SK-N-SH (cell line): Measurements from ENCODE around the gene PDILT. TPM values are rescaled to one million over a fixed set of nuclear protein-coding genes. Genes with fewer than 3 reads are reported as not detected.

Experiments used
- CTCF ChIA-PET: fragments of 300-600, 350-600 bp; formaldehyde crosslinking; extraction: SDS; loops from one replicate; lab custom pipeline; 2021; lab: Yijun Ruan, JAX
- POLR2A ChIA-PET: fragments of 350-600 bp; sonication (Branson Sonifier 250); formaldehyde crosslinking; extraction: SDS; loops from one replicate; lab custom pipeline; 2020; ENCODE audit warnings: antibody characterized with exemption, inconsistent platforms; lab: Yijun Ruan, JAX
- DNase-seq: peaks from one replicate; pipeline ENCODE4 v3.0.0; 2012
- H2AFZ ChIP-seq: fragments of 200-600 bp; sonication (generic); 2 replicates; pipeline ENCODE4 v1.8.1; 2016; ENCODE audit warnings: antibody characterized with exemption, mild to moderate bottlenecking, low read depth
- H3F3A ChIP-seq: fragments of 200-600 bp; sonication (generic); replicated peaks from 2 replicates; pipeline ENCODE3; 2016; ENCODE audit warnings: antibody characterized with exemption, mild to moderate bottlenecking; ENCODE audit not compliant: insufficient read depth
- H3K27ac ChIP-seq, 2 experiments: fragments of 200-500 bp in 1 of 2; fragments of 200-600 bp in 1 of 2; sonication (Bioruptor generic) in 1 of 2; sonication (generic), shearing (Covaris generic) in 1 of 2; 2 replicates each; pipeline versions ENCODE4 v1.5.1 to v1.6.1; 2014 to 2016; ENCODE audit warnings: low read depth in 2 of 2, inconsistent platforms in 1 of 2, low read length in 1 of 2, mild to moderate bottlenecking in 1 of 2, mixed read lengths in 1 of 2
- H3K27me3 ChIP-seq: fragments of 200-600 bp; sonication (generic), shearing (Covaris generic); 2 replicates; pipeline ENCODE4 v1.6.1; 2016; ENCODE audit warnings: mixed run types; ENCODE audit not compliant: insufficient read depth
- H3K36me3 ChIP-seq, 2 experiments: fragments of 200-500 bp in 1 of 2; fragments of 200-600 bp in 1 of 2; sonication (Bioruptor generic) in 1 of 2; sonication (generic) in 1 of 2; replicated peaks in 1 of 2; 2 replicates each; pipeline versions ENCODE3 to v1.5.1; 2014 to 2016; ENCODE audit warnings: low read length in 1 of 2, mild to moderate bottlenecking in 1 of 2; ENCODE audit not compliant: insufficient read depth in 2 of 2, control insufficient read depth in 1 of 2
- H3K4me1 ChIP-seq, 2 experiments: fragments of 200-500 bp in 1 of 2; fragments of 200-600 bp in 1 of 2; sonication (Bioruptor generic) in 1 of 2; sonication (generic), shearing (Covaris generic) in 1 of 2; 2 replicates each; pipeline versions ENCODE4 v1.5.1 to v1.6.1; 2014 to 2016; ENCODE audit warnings: low read depth in 1 of 2, low read length in 1 of 2, mixed run types in 1 of 2; ENCODE audit not compliant: insufficient read depth in 2 of 2, control insufficient read depth in 1 of 2
- H3K4me2 ChIP-seq: fragments of 200-600 bp; sonication (generic), shearing (Covaris generic); 2 replicates; pipeline ENCODE4 v1.6.1; 2017; ENCODE audit warnings: mixed run types
- H3K4me3 ChIP-seq, 2 experiments: fragments of 200-500 bp in 1 of 2; fragments of 200-600 bp in 1 of 2; sonication (Bioruptor generic) in 1 of 2; sonication (generic), shearing (Covaris generic) in 1 of 2; 2 replicates each; pipeline versions ENCODE4 v1.5.1 to v1.8.1; 2014 to 2016; ENCODE audit warnings: low read depth in 2 of 2, inconsistent platforms in 1 of 2, low read length in 1 of 2, mild to moderate bottlenecking in 1 of 2, mixed read lengths in 1 of 2, moderate library complexity in 1 of 2
- H3K79me2 ChIP-seq: fragments of 200-600 bp; sonication (generic); 2 replicates; pipeline ENCODE4 v1.8.1; 2017; ENCODE audit warnings: mild to moderate bottlenecking; ENCODE audit not compliant: insufficient read depth
- H3K9ac ChIP-seq: fragments of 200-600 bp; sonication (generic); 2 replicates; pipeline ENCODE4 v1.6.1; 2017; ENCODE audit warnings: mixed run types
- H3K9me2 ChIP-seq: fragments of 200-600 bp; sonication (generic); 2 replicates; pipeline ENCODE4 v1.6.1; 2017; ENCODE audit warnings: mixed run types
- H3K9me3 ChIP-seq: fragments of 200-600 bp; sonication (generic); 2 replicates; pipeline ENCODE4 v1.6.1; 2017; ENCODE audit warnings: mixed run types, mild to moderate bottlenecking, moderate library complexity
- H4K20me1 ChIP-seq: fragments of 200-600 bp; sonication (generic); 2 replicates; pipeline ENCODE4 v1.6.1; 2017; ENCODE audit warnings: mild to moderate bottlenecking, mixed run types; ENCODE audit not compliant: insufficient read depth
- CHD2 ChIP-seq: fragments of 150-350 bp; IDR thresholded peaks from 2 replicates; pipeline ENCODE4 v1.6.1; 2018; ENCODE audit warnings: low read length; ENCODE audit not compliant: partially characterized antibody
- FOSL2 ChIP-seq: IDR thresholded peaks from 2 replicates; pipeline ENCODE4 v1.4.0; 2012; ENCODE audit warnings: low read depth, mild to moderate bottlenecking, moderate library complexity, borderline replicate concordance
- NRF1 ChIP-seq: IDR thresholded peaks from 2 replicates; pipeline ENCODE4 v1.6.1; 2012; ENCODE audit warnings: low read depth, mild to moderate bottlenecking, low read length
- RXRA ChIP-seq: IDR thresholded peaks from 2 replicates; pipeline ENCODE4 v1.4.0; 2012; ENCODE audit warnings: low read depth, mild to moderate bottlenecking, borderline replicate concordance
- SIN3A ChIP-seq: IDR thresholded peaks from 2 replicates; pipeline ENCODE4 v1.6.1; 2012; ENCODE audit warnings: low read depth, mild to moderate bottlenecking, low read length, moderate library complexity, borderline replicate concordance
- SMC3 ChIP-seq: IDR thresholded peaks from 2 replicates; pipeline ENCODE4 v1.6.1; 2012; ENCODE audit warnings: low read depth, low read length, improper control_type of control experiment
- TCF12 ChIP-seq: IDR thresholded peaks from 2 replicates; pipeline ENCODE4 v1.4.0; 2012
- TEAD4 ChIP-seq: IDR thresholded peaks from 2 replicates; pipeline ENCODE4 v1.4.0; 2012; ENCODE audit warnings: mild to moderate bottlenecking, borderline replicate concordance; ENCODE audit not compliant: insufficient read depth
- YY1 ChIP-seq: IDR thresholded peaks from 2 replicates; pipeline ENCODE4 v1.4.0; 2012; ENCODE audit warnings: low read depth, mild to moderate bottlenecking
- WGBS: methylation state at CpG from one replicate; pipeline ENCODE4 v1.1.6; 2017; ENCODE audit warnings: low lambda C conversion rate; 5-methylcytosine and 5-hydroxymethylcytosine counted together
- polyA plus RNA-seq, 3 experiments: library from polyadenylated mRNA; depleted of rRNA; stranded (reverse); fragments of >200 nt; gene quantifications; 2 replicates each; pipeline ENCODE4 v1.2.3, GENCODE V29; 2012
- TF ChIP-seq, protein P1 (sequence below): fragments of 150-350 bp; IDR thresholded peaks from 2 replicates; pipeline ENCODE4 v1.6.1; 2017; ENCODE audit warnings: antibody characterized with exemption, low read length, low read depth, borderline replicate concordance
- TF ChIP-seq, protein P2 (sequence below): IDR thresholded peaks from 2 replicates; pipeline ENCODE4 v1.6.1; 2012; ENCODE audit warnings: mild to moderate bottlenecking, low read depth, low read length, moderate library complexity
- TF ChIP-seq, protein P3 (sequence below): IDR thresholded peaks from 2 replicates; pipeline ENCODE4 v1.4.0; 2012; ENCODE audit warnings: low read depth
- TF ChIP-seq, protein P4 (sequence below): IDR thresholded peaks from 2 replicates; pipeline ENCODE4 v1.4.0; 2012; ENCODE audit warnings: low read depth, borderline replicate concordance

PDILT gene
- polyA plus RNA-seq, 1 of the 3 experiments (the other 2 are of a cell fraction), result not detected

DNA sequence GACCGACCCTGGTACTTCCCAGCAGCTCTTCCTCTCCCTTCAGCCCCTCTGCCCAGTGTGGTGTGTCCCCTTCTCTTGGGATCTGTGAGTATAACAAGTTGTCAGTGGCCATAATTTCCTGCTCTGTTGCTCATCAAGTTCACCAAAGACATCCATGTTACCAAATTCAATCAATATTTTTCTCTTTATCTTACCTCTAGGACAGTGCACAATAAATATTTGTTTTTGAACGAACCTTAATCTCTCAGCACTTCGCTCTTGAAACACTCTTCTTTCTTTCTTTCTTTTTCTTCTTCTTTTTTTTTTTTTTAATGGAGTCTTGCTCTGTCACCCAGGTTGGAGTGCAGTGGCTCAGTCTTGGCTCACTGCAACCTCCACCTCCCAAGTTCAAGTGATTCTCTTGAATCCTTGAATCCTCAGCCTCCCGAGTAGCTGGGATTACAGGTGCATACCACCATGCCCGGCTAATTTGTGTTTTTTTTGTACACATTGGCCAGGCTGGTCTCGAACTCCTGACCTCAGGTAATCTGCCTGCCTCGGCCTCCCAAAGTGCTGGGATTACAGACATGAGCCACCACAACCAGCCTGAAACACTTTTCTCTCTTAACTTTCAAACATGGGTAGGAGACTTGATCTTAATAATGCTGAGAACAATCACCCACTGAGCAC is 49.3 kb downstream of the PDILT start:
- WGBS, result under 1% methylated on average over 7 of the region's 7 CpGs
- ChIA-PET POLR2A (no interaction called here), CTCF (no interaction called here)
- no peak overlapping the region for H3K4me2 ChIP-seq
- no peaks in the 10 kb centered on the region for H3K4me1 ChIP-seq
- H3F3A ChIP-seq, result no peaks in the 10 kb centered on the region
- no peaks in the 10 kb centered on the region for H3K9me2 ChIP-seq
- no peaks in the 10 kb centered on the region for H4K20me1 ChIP-seq
- no peak overlapping the region for H2AFZ ChIP-seq
- H3K9me3 ChIP-seq, result no peaks in the 10 kb centered on the region
- no peaks in the 10 kb centered on the region for H3K79me2 ChIP-seq
- H3K27me3 ChIP-seq, result no peaks in the 10 kb centered on the region; the same call in 1 of the 2 replicates
- no peak overlapping the region for H3K27ac ChIP-seq
- H3K4me3 ChIP-seq, result no peak overlapping the region
- H3K36me3 ChIP-seq, result no peaks in the 10 kb centered on the region
- DNase-seq, result no peak
- no peak overlapping the region for H3K9ac ChIP-seq
- TF ChIP-seq CHD2, result no peak
- no peak for TF ChIP-seq SIN3A
- TF ChIP-seq, protein P1, sequence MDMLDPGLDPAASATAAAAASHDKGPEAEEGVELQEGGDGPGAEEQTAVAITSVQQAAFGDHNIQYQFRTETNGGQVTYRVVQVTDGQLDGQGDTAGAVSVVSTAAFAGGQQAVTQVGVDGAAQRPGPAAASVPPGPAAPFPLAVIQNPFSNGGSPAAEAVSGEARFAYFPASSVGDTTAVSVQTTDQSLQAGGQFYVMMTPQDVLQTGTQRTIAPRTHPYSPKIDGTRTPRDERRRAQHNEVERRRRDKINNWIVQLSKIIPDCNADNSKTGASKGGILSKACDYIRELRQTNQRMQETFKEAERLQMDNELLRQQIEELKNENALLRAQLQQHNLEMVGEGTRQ, result no peak
- TF ChIP-seq NRF1, result no peak
- TF ChIP-seq YY1, result no peak
- TF ChIP-seq, protein P2, sequence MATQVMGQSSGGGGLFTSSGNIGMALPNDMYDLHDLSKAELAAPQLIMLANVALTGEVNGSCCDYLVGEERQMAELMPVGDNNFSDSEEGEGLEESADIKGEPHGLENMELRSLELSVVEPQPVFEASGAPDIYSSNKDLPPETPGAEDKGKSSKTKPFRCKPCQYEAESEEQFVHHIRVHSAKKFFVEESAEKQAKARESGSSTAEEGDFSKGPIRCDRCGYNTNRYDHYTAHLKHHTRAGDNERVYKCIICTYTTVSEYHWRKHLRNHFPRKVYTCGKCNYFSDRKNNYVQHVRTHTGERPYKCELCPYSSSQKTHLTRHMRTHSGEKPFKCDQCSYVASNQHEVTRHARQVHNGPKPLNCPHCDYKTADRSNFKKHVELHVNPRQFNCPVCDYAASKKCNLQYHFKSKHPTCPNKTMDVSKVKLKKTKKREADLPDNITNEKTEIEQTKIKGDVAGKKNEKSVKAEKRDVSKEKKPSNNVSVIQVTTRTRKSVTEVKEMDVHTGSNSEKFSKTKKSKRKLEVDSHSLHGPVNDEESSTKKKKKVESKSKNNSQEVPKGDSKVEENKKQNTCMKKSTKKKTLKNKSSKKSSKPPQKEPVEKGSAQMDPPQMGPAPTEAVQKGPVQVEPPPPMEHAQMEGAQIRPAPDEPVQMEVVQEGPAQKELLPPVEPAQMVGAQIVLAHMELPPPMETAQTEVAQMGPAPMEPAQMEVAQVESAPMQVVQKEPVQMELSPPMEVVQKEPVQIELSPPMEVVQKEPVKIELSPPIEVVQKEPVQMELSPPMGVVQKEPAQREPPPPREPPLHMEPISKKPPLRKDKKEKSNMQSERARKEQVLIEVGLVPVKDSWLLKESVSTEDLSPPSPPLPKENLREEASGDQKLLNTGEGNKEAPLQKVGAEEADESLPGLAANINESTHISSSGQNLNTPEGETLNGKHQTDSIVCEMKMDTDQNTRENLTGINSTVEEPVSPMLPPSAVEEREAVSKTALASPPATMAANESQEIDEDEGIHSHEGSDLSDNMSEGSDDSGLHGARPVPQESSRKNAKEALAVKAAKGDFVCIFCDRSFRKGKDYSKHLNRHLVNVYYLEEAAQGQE, result no peak
- TF ChIP-seq TEAD4, result no peak
- TF ChIP-seq, protein P3, sequence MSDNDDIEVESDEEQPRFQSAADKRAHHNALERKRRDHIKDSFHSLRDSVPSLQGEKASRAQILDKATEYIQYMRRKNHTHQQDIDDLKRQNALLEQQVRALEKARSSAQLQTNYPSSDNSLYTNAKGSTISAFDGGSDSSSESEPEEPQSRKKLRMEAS, result no peak
- no peak for TF ChIP-seq TCF12
- no peak for TF ChIP-seq FOSL2
- TF ChIP-seq RXRA, result no peak
- TF ChIP-seq, protein P4, sequence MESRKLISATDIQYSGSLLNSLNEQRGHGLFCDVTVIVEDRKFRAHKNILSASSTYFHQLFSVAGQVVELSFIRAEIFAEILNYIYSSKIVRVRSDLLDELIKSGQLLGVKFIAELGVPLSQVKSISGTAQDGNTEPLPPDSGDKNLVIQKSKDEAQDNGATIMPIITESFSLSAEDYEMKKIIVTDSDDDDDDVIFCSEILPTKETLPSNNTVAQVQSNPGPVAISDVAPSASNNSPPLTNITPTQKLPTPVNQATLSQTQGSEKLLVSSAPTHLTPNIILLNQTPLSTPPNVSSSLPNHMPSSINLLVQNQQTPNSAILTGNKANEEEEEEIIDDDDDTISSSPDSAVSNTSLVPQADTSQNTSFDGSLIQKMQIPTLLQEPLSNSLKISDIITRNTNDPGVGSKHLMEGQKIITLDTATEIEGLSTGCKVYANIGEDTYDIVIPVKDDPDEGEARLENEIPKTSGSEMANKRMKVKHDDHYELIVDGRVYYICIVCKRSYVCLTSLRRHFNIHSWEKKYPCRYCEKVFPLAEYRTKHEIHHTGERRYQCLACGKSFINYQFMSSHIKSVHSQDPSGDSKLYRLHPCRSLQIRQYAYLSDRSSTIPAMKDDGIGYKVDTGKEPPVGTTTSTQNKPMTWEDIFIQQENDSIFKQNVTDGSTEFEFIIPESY, result no peak
- TF ChIP-seq SMC3, result no peak
